ENCODE measurements around the gene PILRB. TPM values are rescaled to one million over a fixed set of nuclear protein-coding genes. Genes with fewer than 3 reads are reported as not detected.

The PILRB gene
- total RNA-seq, 1 experiment from 2014 or later: 50.1 TPM

DNA sequence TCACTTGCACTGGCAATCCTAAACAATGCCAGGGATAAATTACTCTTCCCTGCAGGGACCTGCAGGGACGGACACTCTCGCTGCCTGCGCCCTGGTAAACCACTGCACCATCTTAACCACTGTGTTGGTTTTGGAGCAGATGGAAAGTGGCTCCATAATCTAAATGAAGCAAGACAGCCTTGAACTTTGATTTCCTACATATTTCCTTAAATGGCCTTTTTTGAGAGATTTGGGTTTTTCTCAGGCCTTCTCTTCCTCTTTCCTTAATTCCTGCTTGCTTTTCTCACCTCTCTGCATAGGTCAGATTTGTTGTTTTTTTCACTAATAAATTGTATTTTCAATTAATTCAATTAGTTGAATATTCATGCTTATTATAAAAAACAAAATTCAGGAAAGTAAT is 18.1 kb downstream of the PILRB start:
- Histone ChIP-seq H4K91ac (ENCODE audit: insufficient read length, low read depth, low read length) (no peak overlapping the region), H3K4me1 (ENCODE audit: insufficient read depth, low read length) (no peaks in the 10 kb centered on the region), H3K79me1 (ENCODE audit: insufficient read depth, low read depth, low read length, poor library complexity, severe bottlenecking) (no peaks in the 10 kb centered on the region), H2BK15ac (ENCODE audit: low read depth, low read length) (no peak overlapping the region), H4K20me1 (ENCODE audit: control insufficient read depth, insufficient read depth, insufficient read length) (no peaks in the 10 kb centered on the region), H3K9ac (ENCODE audit: extremely low read depth, insufficient read length, low read length) (no peak overlapping the region), H4K8ac (replicated peaks; ENCODE audit: insufficient read length, low read depth, low read length) (no peak overlapping the region), H3K79me2 (ENCODE audit: insufficient read depth, low read length) (no peaks in the 10 kb centered on the region), H3K23me2 (ENCODE audit: insufficient read length, low read depth, low read length, poor library complexity, severe bottlenecking) (no peaks in the 10 kb centered on the region), H3K4ac (ENCODE audit: low read depth, low read length) (no peak overlapping the region), H2BK12ac (ENCODE audit: insufficient read length, low read depth, low read length) (no peak overlapping the region), H2BK120ac (ENCODE audit: low read depth, low read length, poor library complexity, severe bottlenecking) (no peak overlapping the region), H2BK5ac (ENCODE audit: insufficient read length, low read length) (no peak overlapping the region), H3T11ph (ENCODE audit: low read length) (no peak overlapping the region), H3K18ac (ENCODE audit: insufficient read length, low read depth, low read length) (no peak overlapping the region), H3K9me3 (ENCODE audit: control insufficient read depth, low read depth, low read length) (no peaks in the 10 kb centered on the region), H2BK20ac (ENCODE audit: low read depth, low read length, poor library complexity, severe bottlenecking) (no peak overlapping the region), H3K56ac (ENCODE audit: insufficient read length, low read depth, low read length) (no peak overlapping the region), H3K27me3 (ENCODE audit: insufficient read depth, low read length) (no peaks in the 10 kb centered on the region), H2AFZ (ENCODE audit: low read length) (no peak overlapping the region), H3K23ac (ENCODE audit: insufficient read length, low read depth, low read length) (no peak overlapping the region), H4K5ac (ENCODE audit: insufficient read length, low read depth, low read length) (no peak overlapping the region), H3K4me2 (ENCODE audit: insufficient read depth, insufficient read length, low read length) (no peak overlapping the region), H3K27ac (ENCODE audit: insufficient read length, low read depth, low read length) (no peak overlapping the region), H2AK5ac (ENCODE audit: insufficient read length, low read length) (no peak overlapping the region), H3K14ac (ENCODE audit: insufficient read depth, low read length) (no peak overlapping the region)
- peaks cover 0 to 5% (median 5%) of the 10 kb centered on the region in 3 experiments; a peak in 3 of 7 replicates for H3K36me3 Mint-ChIP-seq (ENCODE audit: insufficient read depth in 1 of 3, low read depth in 3 of 3)
- DNase-seq: no peak
- H3K27ac Mint-ChIP-seq: no peak overlapping the region
- no peaks in the 10 kb centered on the region; the same call in 1 of the 2 replicates for H3K27me3 Mint-ChIP-seq (ENCODE audit: low read depth)
- peaks cover 22 to 33% of the 10 kb centered on the region in 2 experiments for H3K4me1 Mint-ChIP-seq
- no peak overlapping the region; a peak in 1 of 5 replicates for H3K4me3 Mint-ChIP-seq
- H3K9me3 Mint-ChIP-seq: no peaks in the 10 kb centered on the region
- TF ChIP-seq, protein P1, sequence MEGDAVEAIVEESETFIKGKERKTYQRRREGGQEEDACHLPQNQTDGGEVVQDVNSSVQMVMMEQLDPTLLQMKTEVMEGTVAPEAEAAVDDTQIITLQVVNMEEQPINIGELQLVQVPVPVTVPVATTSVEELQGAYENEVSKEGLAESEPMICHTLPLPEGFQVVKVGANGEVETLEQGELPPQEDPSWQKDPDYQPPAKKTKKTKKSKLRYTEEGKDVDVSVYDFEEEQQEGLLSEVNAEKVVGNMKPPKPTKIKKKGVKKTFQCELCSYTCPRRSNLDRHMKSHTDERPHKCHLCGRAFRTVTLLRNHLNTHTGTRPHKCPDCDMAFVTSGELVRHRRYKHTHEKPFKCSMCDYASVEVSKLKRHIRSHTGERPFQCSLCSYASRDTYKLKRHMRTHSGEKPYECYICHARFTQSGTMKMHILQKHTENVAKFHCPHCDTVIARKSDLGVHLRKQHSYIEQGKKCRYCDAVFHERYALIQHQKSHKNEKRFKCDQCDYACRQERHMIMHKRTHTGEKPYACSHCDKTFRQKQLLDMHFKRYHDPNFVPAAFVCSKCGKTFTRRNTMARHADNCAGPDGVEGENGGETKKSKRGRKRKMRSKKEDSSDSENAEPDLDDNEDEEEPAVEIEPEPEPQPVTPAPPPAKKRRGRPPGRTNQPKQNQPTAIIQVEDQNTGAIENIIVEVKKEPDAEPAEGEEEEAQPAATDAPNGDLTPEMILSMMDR (conservative IDR thresholded peaks at IDR 0.05): no peak
- no CpG with 5 or more reads among the region's 3 CpGs for WGBS (ENCODE audit: extremely low coverage, insufficient read length, low lambda C conversion rate)

All from H9 (cell line).